ENCODE measurements around the gene SRCIN1. TPM values are rescaled to one million over a fixed set of nuclear protein-coding genes. Genes with fewer than 3 reads are reported as not detected.

Gene SRCIN1
- total and polyA plus RNA-seq, 4 donors = 0.05 to 5.3 (median 2.7) TPM

DNA sequence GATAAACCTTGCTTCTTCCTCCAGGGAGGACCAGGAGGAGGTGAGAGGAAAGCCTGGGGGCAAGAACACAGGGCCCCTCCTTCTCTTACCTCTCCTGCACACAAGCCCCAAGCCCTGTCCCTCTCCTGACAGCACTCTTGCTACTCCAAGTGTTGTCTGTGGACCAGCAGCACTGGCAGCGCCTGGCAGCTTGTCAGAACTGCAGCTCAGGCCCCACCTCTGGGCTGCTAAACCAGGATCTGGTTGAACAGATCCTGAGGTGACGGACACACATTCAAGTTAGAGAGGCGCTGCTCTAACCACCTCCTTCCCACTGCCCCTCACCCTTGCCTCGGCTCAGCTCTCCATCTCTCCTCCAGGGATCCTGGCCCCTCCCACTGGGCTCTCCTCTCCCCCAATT lies 56.5 kb downstream of the SRCIN1 start (continued):
- TF ChIP-seq RAD21 (IDR thresholded peaks at IDR 0.05) (no peak), YY1 (IDR thresholded peaks at IDR 0.05) (no peak), MAX (IDR thresholded peaks at IDR 0.05) (no peak)

GRCh38 chr17:38547444-38547843 lies 58.3 kb downstream of the SRCIN1 start:
- Histone ChIP-seq H3K27ac (ENCODE audit: low read depth in 1 of 2, low read length in 2 of 2) (no peak overlapping the region), H3K4me1 (ENCODE audit: control insufficient read depth in 4 of 4, insufficient read depth in 4 of 4, low read length in 3 of 4) (no peaks in the 10 kb centered on the region), H3K9ac (ENCODE audit: low read depth in 1 of 2, low read length in 2 of 2) (no peak overlapping the region), H3K36me3 (ENCODE audit: control insufficient read depth in 4 of 4, insufficient read depth in 3 of 4, low read depth in 1 of 4, low read length in 3 of 4) (peaks cover 0 to 6% (median 0%) of the 10 kb centered on the region in 4 donors), H3K27me3 (ENCODE audit: control insufficient read depth in 4 of 4, insufficient read depth in 4 of 4, low read length in 3 of 4) (no peaks in the 10 kb centered on the region), H3K9me3 (ENCODE audit: control insufficient read depth in 4 of 4, low read length in 3 of 4) (no peaks in the 10 kb centered on the region), H3K4me3 (ENCODE audit: low read depth in 1 of 3, low read length in 3 of 3) (no peak overlapping the region)
- WGBS = 88% methylated on average over 12 of the region's 12 CpGs
- TF ChIP-seq RXRA (IDR thresholded peaks at IDR 0.05) (no peak), NR2F2 (IDR thresholded peaks at IDR 0.05) (no peak), HNF4A (conservative IDR thresholded peaks at IDR 0.05) (no peak), MAX (IDR thresholded peaks at IDR 0.05) (no peak)
- no peak for DNase-seq (ENCODE audit: low spot score)

DNA sequence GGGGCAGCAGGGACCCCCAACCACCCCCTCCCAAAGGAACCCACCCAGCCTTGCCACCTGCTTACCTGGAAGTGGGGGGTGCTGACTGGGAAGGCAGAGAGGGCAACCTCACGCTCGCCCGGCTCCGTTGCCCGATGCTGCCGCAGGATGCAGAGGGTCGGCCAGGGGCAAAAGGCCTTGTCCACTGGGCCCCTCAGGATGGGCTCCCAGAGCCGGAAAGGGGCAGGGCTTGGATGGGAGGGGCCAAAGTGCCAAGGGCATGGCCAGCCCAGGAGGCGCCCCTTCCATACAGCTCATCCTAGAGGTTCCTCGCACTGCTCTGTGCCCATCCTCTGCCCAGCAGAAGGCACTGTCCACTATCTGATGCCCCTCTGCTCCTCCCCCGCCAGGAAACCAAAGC lies 59.4 kb downstream of the SRCIN1 start:
- no peaks in the 10 kb centered on the region for H3K9me3 ChIP-seq (ENCODE audit: control insufficient read depth in 4 of 4, low read length in 3 of 4)
- H3K36me3 ChIP-seq (ENCODE audit: control insufficient read depth in 4 of 4, insufficient read depth in 3 of 4, low read depth in 1 of 4, low read length in 3 of 4) = peaks cover 0 to 5% (median 0%) of the 10 kb centered on the region in 4 donors
- no peak for DNase-seq (ENCODE audit: low spot score)
- no peak overlapping the region for H3K4me3 ChIP-seq (ENCODE audit: low read depth in 1 of 3, low read length in 3 of 3)
- H3K9ac ChIP-seq (ENCODE audit: low read depth in 1 of 2, low read length in 2 of 2) = no peak overlapping the region
- no peaks in the 10 kb centered on the region for H3K27me3 ChIP-seq (ENCODE audit: control insufficient read depth in 4 of 4, insufficient read depth in 4 of 4, low read length in 3 of 4)
- H3K27ac ChIP-seq (ENCODE audit: low read depth in 1 of 2, low read length in 2 of 2) = no peak overlapping the region
- 91% methylated on average over 11 of the region's 11 CpGs for WGBS
- TF ChIP-seq ZBTB33 (IDR thresholded peaks at IDR 0.05) (no peak), TAF1 (conservative IDR thresholded peaks at IDR 0.05) (no peak), HNF4G (IDR thresholded peaks at IDR 0.05) (no peak), YY1 (IDR thresholded peaks at IDR 0.05) (no peak), HNF4A (conservative IDR thresholded peaks at IDR 0.05) (no peak), MAX (IDR thresholded peaks at IDR 0.05) (no peak), EGR1 (IDR thresholded peaks at IDR 0.05; ENCODE audit: low read depth in 2 of 2) (no peak), FOXA2 (IDR thresholded peaks at IDR 0.05) (no peak), GABPA (IDR thresholded peaks at IDR 0.05 in 1 of 2, conservative IDR thresholded peaks at IDR 0.05 in 1 of 2) (no peak), SP1 (IDR thresholded peaks at IDR 0.05) (no peak), RAD21 (IDR thresholded peaks at IDR 0.05) (no peak), RXRA (IDR thresholded peaks at IDR 0.05) (no peak), JUND (IDR thresholded peaks at IDR 0.05) (no peak), ATF3 (IDR thresholded peaks at IDR 0.05) (no peak)
- TF ChIP-seq, protein P1, sequence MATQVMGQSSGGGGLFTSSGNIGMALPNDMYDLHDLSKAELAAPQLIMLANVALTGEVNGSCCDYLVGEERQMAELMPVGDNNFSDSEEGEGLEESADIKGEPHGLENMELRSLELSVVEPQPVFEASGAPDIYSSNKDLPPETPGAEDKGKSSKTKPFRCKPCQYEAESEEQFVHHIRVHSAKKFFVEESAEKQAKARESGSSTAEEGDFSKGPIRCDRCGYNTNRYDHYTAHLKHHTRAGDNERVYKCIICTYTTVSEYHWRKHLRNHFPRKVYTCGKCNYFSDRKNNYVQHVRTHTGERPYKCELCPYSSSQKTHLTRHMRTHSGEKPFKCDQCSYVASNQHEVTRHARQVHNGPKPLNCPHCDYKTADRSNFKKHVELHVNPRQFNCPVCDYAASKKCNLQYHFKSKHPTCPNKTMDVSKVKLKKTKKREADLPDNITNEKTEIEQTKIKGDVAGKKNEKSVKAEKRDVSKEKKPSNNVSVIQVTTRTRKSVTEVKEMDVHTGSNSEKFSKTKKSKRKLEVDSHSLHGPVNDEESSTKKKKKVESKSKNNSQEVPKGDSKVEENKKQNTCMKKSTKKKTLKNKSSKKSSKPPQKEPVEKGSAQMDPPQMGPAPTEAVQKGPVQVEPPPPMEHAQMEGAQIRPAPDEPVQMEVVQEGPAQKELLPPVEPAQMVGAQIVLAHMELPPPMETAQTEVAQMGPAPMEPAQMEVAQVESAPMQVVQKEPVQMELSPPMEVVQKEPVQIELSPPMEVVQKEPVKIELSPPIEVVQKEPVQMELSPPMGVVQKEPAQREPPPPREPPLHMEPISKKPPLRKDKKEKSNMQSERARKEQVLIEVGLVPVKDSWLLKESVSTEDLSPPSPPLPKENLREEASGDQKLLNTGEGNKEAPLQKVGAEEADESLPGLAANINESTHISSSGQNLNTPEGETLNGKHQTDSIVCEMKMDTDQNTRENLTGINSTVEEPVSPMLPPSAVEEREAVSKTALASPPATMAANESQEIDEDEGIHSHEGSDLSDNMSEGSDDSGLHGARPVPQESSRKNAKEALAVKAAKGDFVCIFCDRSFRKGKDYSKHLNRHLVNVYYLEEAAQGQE (IDR thresholded peaks at IDR 0.05) = no peak
- TF ChIP-seq, protein P2, sequence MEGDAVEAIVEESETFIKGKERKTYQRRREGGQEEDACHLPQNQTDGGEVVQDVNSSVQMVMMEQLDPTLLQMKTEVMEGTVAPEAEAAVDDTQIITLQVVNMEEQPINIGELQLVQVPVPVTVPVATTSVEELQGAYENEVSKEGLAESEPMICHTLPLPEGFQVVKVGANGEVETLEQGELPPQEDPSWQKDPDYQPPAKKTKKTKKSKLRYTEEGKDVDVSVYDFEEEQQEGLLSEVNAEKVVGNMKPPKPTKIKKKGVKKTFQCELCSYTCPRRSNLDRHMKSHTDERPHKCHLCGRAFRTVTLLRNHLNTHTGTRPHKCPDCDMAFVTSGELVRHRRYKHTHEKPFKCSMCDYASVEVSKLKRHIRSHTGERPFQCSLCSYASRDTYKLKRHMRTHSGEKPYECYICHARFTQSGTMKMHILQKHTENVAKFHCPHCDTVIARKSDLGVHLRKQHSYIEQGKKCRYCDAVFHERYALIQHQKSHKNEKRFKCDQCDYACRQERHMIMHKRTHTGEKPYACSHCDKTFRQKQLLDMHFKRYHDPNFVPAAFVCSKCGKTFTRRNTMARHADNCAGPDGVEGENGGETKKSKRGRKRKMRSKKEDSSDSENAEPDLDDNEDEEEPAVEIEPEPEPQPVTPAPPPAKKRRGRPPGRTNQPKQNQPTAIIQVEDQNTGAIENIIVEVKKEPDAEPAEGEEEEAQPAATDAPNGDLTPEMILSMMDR (IDR thresholded peaks at IDR 0.05; ENCODE audit: low read depth, low read length, missing input control) = no peak
- no peaks in the 10 kb centered on the region for H3K4me1 ChIP-seq (ENCODE audit: control insufficient read depth in 4 of 4, insufficient read depth in 4 of 4, low read length in 3 of 4)
